Right atrium auricular region (tissue), 2 donors: Measurements from ENCODE around the gene SPSB2. TPM values are rescaled to one million over a fixed set of nuclear protein-coding genes. Genes with fewer than 3 reads are reported as not detected.

ENCODE experiments used
- DNase-seq: peaks from one replicate; pipeline ENCODE4 v3.0.0-alpha.2; 2019; ENCODE audit warnings: low spot score
- H3K27ac ChIP-seq, 2 donors: fragments of 200-600 bp; sonication (generic); 1 replicate in 1 of 2; 2 replicates in 1 of 2; pipeline ENCODE4 v1.5.1; 2016 to 2019
- H3K27me3 ChIP-seq, 2 donors: fragments of 200-600 bp; sonication (generic); one replicate each; pipeline versions ENCODE4 v1.5.1 to v1.6.0; 2017 to 2019
- H3K36me3 ChIP-seq: fragments of 200-600 bp; sonication (generic); one replicate; pipeline ENCODE4 v1.5.1; 2016
- H3K4me1 ChIP-seq, 2 donors: fragments of 200-600 bp; sonication (generic); one replicate each; pipeline versions ENCODE4 v1.5.1 to v1.6.0; 2017 to 2019
- H3K4me3 ChIP-seq, 2 donors: fragments of 200-600 bp; sonication (generic); 1 replicate in 1 of 2; 2 replicates in 1 of 2; pipeline ENCODE4 v1.5.1; 2017 to 2019; ENCODE audit warnings: mild to moderate bottlenecking in 1 of 2, moderate library complexity in 1 of 2
- H3K9me3 ChIP-seq, 2 donors: fragments of 200-600 bp; sonication (generic); one replicate each; pipeline ENCODE4 v1.5.1; 2019
- total RNA-seq, 2 donors: library from RNA; depleted of rRNA; stranded (reverse); fragments of >200 nt; gene quantifications; one replicate each; pipeline ENCODE4 v1.1.0, GENCODE V29; 2016
- TF ChIP-seq, protein P1 (sequence below), 2 donors: fragments of 200-600 bp; sonication (generic); IDR thresholded peaks; one replicate each; pipeline ENCODE4 v1.5.1; 2019; ENCODE audit warnings: antibody characterized with exemption in 2 of 2

SPSB2 gene
- total RNA-seq, 2 donors from 2014 or later, result 4.1 to 6.4 TPM

DNA sequence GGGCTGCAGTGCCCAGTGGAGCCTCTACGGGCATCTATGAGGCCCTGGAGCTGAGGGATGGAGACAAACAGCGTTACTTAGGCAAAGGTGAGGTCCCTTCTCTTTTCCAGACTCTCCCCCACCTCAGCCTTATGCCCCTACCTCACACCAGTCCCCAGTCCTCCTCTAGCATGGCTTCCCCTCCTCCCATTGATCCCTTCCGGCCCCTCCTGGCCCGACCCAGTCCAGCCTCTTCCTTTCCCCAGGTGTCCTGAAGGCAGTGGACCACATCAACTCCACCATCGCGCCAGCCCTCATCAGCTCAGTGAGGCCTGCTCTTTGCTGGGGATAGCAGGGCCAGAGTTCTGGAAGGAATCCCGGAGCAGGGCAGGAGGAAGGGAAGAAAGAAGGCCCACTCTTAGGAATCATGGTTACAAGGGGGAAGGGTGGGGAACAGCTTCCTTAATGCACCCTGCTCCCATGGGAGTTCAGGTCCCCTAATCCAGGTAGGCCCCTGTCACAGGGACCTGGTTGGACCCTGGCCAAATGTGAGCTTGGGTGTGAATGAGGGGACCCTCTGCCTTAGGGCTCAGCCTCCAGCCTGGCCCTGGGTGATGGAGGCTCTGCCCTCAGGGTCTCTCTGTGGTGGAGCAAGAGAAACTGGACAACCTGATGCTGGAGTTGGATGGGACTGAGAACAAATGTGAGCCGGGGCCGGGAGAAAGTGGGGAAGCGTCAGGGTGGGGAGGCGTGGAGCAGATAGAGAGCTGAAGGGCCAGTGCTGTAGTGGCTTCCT, 43.5 kb upstream of the SPSB2 start:
- Histone ChIP-seq H3K9me3 (no peaks in the 10 kb centered on the region), H3K27me3 (no peaks in the 10 kb centered on the region), H3K4me3 (no peak overlapping the region), H3K27ac (no peak overlapping the region), H3K36me3 (peaks cover 4% of the 10 kb centered on the region), H3K4me1 (peaks cover 0 to 23% of the 10 kb centered on the region in 2 donors)
- DNase-seq, result no peak
- TF ChIP-seq, protein P1, sequence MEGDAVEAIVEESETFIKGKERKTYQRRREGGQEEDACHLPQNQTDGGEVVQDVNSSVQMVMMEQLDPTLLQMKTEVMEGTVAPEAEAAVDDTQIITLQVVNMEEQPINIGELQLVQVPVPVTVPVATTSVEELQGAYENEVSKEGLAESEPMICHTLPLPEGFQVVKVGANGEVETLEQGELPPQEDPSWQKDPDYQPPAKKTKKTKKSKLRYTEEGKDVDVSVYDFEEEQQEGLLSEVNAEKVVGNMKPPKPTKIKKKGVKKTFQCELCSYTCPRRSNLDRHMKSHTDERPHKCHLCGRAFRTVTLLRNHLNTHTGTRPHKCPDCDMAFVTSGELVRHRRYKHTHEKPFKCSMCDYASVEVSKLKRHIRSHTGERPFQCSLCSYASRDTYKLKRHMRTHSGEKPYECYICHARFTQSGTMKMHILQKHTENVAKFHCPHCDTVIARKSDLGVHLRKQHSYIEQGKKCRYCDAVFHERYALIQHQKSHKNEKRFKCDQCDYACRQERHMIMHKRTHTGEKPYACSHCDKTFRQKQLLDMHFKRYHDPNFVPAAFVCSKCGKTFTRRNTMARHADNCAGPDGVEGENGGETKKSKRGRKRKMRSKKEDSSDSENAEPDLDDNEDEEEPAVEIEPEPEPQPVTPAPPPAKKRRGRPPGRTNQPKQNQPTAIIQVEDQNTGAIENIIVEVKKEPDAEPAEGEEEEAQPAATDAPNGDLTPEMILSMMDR (IDR thresholded peaks at IDR 0.05), result no peak

DNA sequence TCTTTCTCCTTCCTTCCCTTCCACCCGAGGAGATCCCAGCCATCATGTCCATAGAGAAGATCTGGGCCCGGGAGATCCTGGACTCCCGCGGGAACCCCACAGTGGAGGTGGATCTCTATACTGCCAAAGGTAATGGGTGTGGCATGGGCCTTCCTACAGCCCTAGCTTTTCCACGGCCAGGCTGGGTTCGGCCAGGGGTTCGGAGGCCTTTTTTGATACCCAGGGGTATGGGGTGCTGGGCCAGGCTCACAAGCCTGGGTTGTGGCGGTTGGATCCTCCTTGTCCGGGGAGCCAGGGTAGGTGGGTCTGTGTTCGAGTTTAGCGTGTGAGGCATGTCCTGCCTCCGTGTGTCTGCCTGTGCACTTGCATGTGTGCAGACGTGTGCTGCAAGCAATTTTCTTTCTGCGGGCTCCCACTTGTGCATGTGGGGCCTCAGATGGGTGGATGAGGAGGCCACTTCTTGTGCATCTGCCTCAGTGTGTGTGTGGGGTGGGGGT, 42.7 kb upstream of the SPSB2 start:
- Histone ChIP-seq H3K36me3 (peaks cover 4% of the 10 kb centered on the region), H3K27me3 (no peaks in the 10 kb centered on the region), H3K4me1 (peaks cover 0 to 23% of the 10 kb centered on the region in 2 donors), H3K9me3 (no peaks in the 10 kb centered on the region), H3K27ac (no peak overlapping the region), H3K4me3 (no peak overlapping the region)
- TF ChIP-seq, protein P1 (IDR thresholded peaks at IDR 0.05), result no peak
- no peak for DNase-seq

DNA sequence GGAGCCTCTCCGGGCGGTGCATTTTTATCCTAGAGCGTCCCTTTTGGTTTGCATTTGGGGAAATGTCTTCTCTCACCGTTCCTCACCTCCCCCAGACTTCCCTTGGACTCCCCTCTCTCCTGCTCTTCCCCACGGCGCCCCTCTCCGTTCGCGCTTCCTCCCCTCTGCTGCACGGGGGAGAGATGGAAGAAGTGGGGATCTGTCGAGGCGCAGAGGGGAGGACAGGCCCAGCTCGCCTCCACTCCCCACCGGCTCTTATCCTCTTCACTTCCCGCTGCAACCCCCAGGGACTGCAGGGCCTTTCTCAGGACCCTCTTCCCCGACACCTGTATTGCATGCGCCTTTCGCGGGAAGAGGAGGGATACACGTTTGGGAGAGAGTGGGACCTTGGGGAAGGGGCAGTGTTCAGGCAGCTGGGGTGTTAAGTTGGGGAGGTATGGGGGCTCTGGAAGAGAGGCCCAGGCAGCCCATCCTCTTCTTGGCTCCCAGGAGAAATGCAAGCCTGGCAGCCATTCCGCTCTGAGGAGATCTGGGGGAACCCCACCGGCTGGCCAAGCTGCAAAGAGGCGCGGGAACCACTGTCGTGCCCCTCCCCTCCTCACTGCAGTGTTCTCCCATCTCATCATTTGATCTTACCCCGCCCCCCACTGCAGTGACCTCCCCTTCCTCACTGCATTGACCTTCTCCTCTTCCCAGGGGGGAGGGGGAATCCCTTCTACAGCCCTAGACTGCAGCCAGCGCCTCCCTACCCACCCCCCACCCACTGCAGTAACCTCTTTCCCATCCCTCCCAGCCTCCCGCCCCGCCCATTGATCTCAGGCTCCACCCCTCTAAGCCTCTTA, 42.1 kb upstream of the SPSB2 start:
- Histone ChIP-seq H3K4me1 (peaks cover 0 to 23% of the 10 kb centered on the region in 2 donors), H3K36me3 (peaks cover 4% of the 10 kb centered on the region), H3K4me3 (peak overlapping the region; percentile 76 to 81), H3K9me3 (no peaks in the 10 kb centered on the region), H3K27me3 (no peaks in the 10 kb centered on the region), H3K27ac (peak overlapping the region; percentile 73 to 78)
- DNase-seq, result no peak
- TF ChIP-seq, protein P1 (IDR thresholded peaks at IDR 0.05), result no peak

DNA sequence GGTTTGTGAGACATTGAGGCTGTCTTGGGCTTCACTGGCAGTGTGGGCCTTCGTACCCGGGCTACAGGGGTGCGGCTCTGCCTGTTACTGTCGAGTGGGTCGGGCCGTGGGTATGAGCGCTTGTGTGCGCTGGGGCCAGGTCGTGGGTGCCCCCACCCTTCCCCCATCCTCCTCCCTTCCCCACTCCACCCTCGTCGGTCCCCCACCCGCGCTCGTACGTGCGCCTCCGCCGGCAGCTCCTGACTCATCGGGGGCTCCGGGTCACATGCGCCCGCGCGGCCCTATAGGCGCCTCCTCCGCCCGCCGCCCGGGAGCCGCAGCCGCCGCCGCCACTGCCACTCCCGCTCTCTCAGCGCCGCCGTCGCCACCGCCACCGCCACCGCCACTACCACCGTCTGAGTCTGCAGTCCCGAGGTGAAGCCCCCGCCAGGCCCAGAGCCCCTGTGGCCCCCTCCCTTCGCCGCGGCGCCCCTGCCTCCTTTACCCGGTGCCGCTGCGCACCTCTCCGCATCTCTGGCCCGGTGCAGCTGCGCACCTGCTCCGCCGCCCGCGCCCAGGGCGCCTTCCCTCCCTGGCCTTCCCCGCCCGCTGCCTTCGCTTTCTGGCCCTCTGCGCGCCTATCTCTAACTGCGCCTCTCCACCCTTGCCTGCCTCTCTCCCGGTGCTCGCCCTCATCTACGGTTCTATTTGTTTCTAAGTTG, 41.3 kb upstream of the SPSB2 start, which contains the start of gene ENO2:
Gene ENO2, plus strand, starts transcription at position 335 of the 701 bp plus-strand sequence. CDS start 1,253 bp downstream, outside the sequence.
- DNase-seq, result peak; percentile 84
- TF ChIP-seq, protein P1 (IDR thresholded peaks at IDR 0.05), result no peak
- H3K27ac ChIP-seq, result peak within 1 kb of the TSS; percentile 73 to 78

DNA sequence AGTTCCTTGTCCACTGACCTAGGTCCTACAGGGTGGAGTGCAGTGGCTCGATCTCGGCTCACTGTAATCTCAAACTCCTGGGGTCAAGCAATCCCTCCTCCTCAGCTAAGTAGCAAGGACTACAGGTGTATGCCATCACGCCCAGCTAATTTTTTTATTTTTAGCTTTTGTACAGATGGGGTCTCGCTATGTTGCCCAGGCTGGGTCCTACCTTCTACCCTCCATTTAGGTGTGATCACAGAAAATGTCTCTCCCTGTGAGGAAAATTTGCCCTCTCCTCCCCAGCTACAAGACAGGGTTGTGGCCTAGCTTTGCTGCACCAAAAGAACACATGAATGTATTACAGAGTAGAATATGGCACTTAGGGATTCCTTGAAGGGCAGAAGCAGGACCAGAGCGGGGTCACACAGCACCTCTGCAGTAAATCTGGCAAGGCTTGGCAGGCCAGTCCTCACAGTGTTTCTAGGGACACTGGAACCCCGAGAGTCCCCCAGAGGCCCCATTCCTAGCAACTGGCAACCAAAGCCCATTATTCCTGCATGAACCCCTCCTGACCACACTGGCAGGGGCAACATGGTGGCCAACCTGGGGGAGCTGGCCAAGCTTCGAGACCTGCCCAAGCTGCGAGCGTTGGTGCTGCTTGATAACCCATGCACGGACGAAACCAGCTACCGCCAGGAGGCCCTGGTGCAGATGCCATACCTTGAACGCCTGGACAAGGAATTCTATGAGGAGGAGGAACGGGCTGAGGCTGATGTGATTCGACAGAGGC, 39.2 kb upstream of the SPSB2 start:
- no peaks in the 10 kb centered on the region for H3K36me3 ChIP-seq
- H3K4me3 ChIP-seq, result no peak overlapping the region
- no peaks in the 10 kb centered on the region for H3K9me3 ChIP-seq
- TF ChIP-seq, protein P1 (IDR thresholded peaks at IDR 0.05), result no peak
- H3K27ac ChIP-seq, result no peak overlapping the region
- no peaks in the 10 kb centered on the region for H3K27me3 ChIP-seq
- H3K4me1 ChIP-seq, result peaks cover 0 to 23% of the 10 kb centered on the region in 2 donors
- no peak for DNase-seq

More for the DNA sequence above, 41.3 kb upstream of the SPSB2 start, which contains the start of gene ENO2:
- H3K27me3 ChIP-seq, result no peaks in the 10 kb centered on the region
- H3K4me1 ChIP-seq, result peaks cover 0 to 23% of the 10 kb centered on the region in 2 donors
- H3K9me3 ChIP-seq, result no peaks in the 10 kb centered on the region
- H3K36me3 ChIP-seq, result peaks cover 4% of the 10 kb centered on the region
- H3K4me3 ChIP-seq, result peak within 1 kb of the TSS; percentile 76 to 81
